ENCODE results near the gene ADCY1. TPM values are rescaled to one million over a fixed set of nuclear protein-coding genes. Genes with fewer than 3 reads are reported as not detected.
"Not testable (repeated sequence)": the region's sequence is repeated elsewhere in the genome, so short reads cannot be mapped to it uniquely, and the experiment has no call there.

Gene ADCY1
- total RNA-seq, 1 donor = under 0.01 TPM

GRCh38 chr7:45721686-45722598, 147.8 kb downstream of the ADCY1 start:
- TF ChIP-seq CTCF (IDR thresholded peaks at IDR 0.05; ENCODE audit: insufficient read depth, low read depth, low read length) = peak; percentile 20
- DNase-seq (ENCODE audit: low read depth) = no peak
- H3K4me3 ChIP-seq (ENCODE audit: low read depth, low read length) = no peak overlapping the region

- not testable (repeated sequence) for DNase-seq (ENCODE audit: low read depth); H3K4me3 ChIP-seq (ENCODE audit: low read depth, low read length)
These were observed 151.1 kb downstream of the ADCY1 start for GRCh38 chr7:45725231-45725630.

- no peak overlapping the region for H3K4me3 ChIP-seq (ENCODE audit: low read depth, low read length)
- no peak for DNase-seq (ENCODE audit: low read depth)
- TF ChIP-seq CTCF (IDR thresholded peaks at IDR 0.05; ENCODE audit: insufficient read depth, low read depth, low read length) = no peak
These were observed 152.7 kb downstream of the ADCY1 start for GRCh38 chr7:45726883-45727282.

- not testable (repeated sequence) for H3K4me3 ChIP-seq (ENCODE audit: low read depth, low read length)
- DNase-seq (ENCODE audit: low read depth) = peak; percentile 85
These were observed 157.7 kb downstream of the ADCY1 start for GRCh38 chr7:45731692-45732443.

GRCh38 chr7:45738920-45739319, 164.8 kb downstream of the ADCY1 start:
- H3K4me3 ChIP-seq (ENCODE audit: low read depth, low read length); DNase-seq (ENCODE audit: low read depth): not testable (repeated sequence)

GRCh38 chr7:45740573-45740972, 166.4 kb downstream of the ADCY1 start:
- H3K4me3 ChIP-seq (ENCODE audit: low read depth, low read length); DNase-seq (ENCODE audit: low read depth): not testable (repeated sequence)

- not testable (repeated sequence) for H3K4me3 ChIP-seq (ENCODE audit: low read depth, low read length)
- peak; percentile 29 for TF ChIP-seq CTCF (IDR thresholded peaks at IDR 0.05; ENCODE audit: insufficient read depth, low read depth, low read length)
- peak; percentile 33 for DNase-seq (ENCODE audit: low read depth)
These were observed 174.8 kb downstream of the ADCY1 start for GRCh38 chr7:45748976-45749375.

- H3K4me3 ChIP-seq (ENCODE audit: low read depth, low read length); DNase-seq (ENCODE audit: low read depth): not testable (repeated sequence)
These were observed 177.2 kb downstream of the ADCY1 start for GRCh38 chr7:45751352-45751751.

GRCh38 chr7:45756333-45756732, 182.2 kb downstream of the ADCY1 start:
- H3K4me3 ChIP-seq (ENCODE audit: low read depth, low read length); DNase-seq (ENCODE audit: low read depth): not testable (repeated sequence)

GRCh38 chr7:45756757-45757156, 182.6 kb downstream of the ADCY1 start:
- TF ChIP-seq CTCF (IDR thresholded peaks at IDR 0.05; ENCODE audit: insufficient read depth, low read depth, low read length) = peak; percentile 22
- DNase-seq (ENCODE audit: low read depth) = not testable (repeated sequence)

GRCh38 chr7:45759464-45759863, 185.3 kb downstream of the ADCY1 start:
- DNase-seq (ENCODE audit: low read depth) = peak; percentile 17
- H3K4me3 ChIP-seq (ENCODE audit: low read depth, low read length) = not testable (repeated sequence)

More at GRCh38 chr7:45756757-45757156, 182.6 kb downstream of the ADCY1 start:
- not testable (repeated sequence) for H3K4me3 ChIP-seq (ENCODE audit: low read depth, low read length)

- peak; percentile 89 for DNase-seq (ENCODE audit: low read depth)
- not testable (repeated sequence) for H3K4me3 ChIP-seq (ENCODE audit: low read depth, low read length)
These were observed 187.5 kb downstream of the ADCY1 start for GRCh38 chr7:45761545-45762205.
